C4-2B (cell line): ENCODE measurements around the gene CLNS1A.

ENCODE experiments used
- ZFX ChIP-seq: fragments of 450-650 bp; IDR thresholded peaks from 2 replicates; pipeline ENCODE4 v1.6.1; 2017
- TF ChIP-seq, protein P1 (sequence below): fragments of 450-650 bp; conservative IDR thresholded peaks from 2 replicates; pipeline ENCODE4 v1.5.1; 2017; ENCODE audit warnings: mild to moderate bottlenecking

DNA sequence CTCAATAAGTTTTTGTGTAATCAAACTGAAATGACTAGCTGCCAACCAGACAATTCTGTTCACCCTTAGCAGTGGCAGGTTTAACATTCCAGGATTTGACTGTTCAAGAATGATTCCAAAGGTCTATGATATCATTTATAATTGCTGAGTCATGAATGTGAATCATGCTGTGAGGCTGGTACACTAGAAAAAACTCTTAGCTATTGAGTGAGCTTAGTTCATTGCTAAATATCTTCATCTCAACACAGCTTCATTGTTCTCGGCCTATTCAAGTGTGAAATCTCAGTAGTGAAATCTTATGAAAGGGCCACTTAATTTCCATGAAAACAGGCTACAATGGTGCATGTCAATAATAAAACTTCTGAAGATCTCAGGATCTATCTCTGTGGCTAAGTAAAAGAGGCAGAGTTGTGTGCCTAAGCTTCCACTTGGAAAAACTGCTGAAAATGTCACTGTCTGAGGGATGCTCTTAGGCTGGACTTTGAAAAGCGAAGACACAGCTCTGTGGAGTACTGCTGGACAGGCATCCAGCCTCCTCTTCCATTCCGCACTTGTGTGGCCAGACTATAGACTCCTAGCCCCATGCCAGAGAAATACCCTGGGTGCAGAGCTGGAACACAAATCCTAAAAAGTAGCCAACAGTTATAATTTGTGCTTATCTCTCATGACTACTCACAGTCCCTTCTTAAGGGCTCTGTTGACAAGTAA, 35.1 kb downstream of the CLNS1A start:
- TF ChIP-seq, protein P1, sequence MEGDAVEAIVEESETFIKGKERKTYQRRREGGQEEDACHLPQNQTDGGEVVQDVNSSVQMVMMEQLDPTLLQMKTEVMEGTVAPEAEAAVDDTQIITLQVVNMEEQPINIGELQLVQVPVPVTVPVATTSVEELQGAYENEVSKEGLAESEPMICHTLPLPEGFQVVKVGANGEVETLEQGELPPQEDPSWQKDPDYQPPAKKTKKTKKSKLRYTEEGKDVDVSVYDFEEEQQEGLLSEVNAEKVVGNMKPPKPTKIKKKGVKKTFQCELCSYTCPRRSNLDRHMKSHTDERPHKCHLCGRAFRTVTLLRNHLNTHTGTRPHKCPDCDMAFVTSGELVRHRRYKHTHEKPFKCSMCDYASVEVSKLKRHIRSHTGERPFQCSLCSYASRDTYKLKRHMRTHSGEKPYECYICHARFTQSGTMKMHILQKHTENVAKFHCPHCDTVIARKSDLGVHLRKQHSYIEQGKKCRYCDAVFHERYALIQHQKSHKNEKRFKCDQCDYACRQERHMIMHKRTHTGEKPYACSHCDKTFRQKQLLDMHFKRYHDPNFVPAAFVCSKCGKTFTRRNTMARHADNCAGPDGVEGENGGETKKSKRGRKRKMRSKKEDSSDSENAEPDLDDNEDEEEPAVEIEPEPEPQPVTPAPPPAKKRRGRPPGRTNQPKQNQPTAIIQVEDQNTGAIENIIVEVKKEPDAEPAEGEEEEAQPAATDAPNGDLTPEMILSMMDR, result no peak
- no peak for TF ChIP-seq ZFX
